Left hindlimb (tissue), 1 donor: Measurements from ENCODE around the gene HADH.

Source experiments
- DNase-seq: peaks from one replicate; pipeline ENCODE4 v3.0.0-alpha.2; 2018

HADH gene

DNA sequence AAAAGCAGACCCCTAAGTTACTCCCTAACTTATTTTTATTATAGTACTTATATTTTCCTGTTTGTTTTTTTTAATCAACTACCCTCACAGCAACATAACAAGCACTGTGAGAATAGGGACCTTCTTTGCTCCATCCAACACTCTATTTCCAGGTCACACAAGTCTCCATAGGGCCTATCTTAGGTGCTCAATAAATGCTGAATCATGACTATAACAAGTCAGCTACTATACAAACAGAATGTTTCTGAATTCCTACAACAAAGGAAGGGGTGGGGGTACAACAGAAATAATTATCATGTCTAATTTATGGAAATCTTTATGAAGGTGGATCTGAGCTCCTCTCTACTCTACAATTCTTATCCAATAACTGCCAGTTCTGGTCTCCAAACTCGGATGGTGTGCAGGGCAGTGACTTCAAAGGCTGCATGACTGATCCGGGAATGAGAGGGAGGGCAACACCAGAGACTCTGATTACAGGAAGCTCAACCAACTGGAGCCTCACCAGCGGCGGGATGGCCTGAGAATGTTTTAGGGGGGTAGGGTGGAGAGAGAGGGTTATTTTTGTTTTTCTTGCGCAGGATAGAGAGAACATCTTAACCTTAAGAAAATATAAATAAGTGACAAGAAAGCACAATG, 71.1 kb downstream of the HADH start:
- no peak for DNase-seq

DNA sequence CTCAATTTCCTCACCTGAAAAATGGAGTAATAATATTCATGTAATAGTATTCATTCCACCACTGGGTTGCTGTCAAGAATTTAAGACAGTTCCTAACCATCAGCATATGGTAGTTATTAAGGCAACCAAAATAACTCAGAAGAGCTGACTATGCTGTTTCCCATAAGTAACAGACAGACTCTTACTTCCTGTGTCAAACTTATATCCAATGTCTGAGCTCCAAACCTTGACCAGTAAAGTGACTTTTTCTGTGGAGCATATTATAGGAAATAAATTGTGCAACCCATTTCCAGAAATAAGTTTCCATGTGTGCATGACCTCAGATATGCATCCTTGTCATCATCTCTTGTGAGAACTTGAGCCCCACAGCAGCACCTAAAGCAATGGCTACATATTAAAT, 78.8 kb downstream of the HADH start:
- no peak for DNase-seq

DNA sequence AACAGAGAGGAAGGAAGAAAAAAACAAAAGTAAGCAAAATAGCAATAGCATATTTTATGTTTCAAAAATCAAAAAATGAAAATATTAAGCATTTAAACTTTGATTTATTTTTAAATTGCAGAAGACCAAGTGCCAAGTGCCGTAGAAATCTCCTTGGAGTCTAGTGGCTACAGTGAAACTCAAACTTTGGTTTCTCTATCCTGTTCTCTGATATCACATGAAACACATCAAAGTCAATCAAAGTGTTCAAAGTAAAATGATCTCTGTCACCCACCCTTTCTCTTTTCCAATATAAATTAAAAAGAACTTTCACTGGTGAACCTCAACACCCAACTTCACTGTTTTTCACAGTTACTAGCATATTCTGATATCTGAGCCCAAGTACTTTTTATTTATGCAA, 81.1 kb downstream of the HADH start:
- no peak for DNase-seq

DNA sequence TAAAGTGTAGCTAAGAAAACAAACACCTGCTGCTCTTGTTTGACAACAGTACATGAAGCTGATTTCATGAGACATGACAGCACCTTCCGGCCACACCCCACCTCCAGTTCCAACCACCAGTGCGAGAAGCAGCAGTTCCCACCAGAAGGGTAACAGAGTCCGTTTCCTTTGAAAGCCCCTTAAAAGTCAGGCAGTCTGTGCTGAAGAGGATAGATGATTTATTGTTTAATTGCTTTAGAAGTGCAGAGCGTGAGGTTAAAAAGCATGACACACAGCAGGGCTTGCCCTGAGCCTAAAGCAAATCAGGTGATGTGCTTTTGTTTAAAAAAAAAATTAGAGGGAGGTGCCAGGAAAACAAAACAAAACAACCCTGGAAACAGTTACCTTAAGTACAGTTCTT, 82.6 kb downstream of the HADH start:
- DNase-seq = no peak

DNA sequence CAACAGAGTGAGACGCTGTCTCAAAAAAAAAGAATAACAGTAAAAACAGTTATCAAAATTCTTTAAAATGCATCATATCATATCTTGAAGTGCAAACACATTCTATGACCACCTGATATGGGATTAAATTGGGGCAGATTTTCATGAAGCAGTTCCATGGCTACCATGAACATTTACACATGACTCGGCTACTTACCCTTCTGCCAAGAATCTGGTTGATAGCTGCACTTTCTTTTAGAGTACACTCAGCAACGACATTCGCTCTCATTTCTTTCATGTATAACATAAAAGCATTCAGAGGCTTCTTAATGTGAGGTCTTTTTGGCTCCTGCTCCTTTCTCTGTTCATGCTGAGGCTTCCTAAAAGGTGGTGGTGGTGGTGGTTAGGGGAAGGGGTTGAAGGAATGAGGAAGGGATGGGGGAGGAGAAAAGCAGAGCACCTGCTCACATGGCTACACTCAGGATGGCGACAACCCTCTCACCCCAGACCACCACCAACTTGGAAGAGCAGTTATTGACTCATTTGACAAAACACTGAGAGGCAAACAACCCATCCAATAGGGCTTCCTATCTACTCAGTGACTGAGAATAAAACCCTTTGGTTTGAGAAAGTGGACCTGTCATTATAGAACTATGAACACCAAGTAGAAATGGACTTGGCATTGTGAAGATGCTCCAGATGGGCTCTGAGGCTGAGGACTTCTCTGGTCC, 88.5 kb downstream of the HADH start:
- DNase-seq = no peak

DNA sequence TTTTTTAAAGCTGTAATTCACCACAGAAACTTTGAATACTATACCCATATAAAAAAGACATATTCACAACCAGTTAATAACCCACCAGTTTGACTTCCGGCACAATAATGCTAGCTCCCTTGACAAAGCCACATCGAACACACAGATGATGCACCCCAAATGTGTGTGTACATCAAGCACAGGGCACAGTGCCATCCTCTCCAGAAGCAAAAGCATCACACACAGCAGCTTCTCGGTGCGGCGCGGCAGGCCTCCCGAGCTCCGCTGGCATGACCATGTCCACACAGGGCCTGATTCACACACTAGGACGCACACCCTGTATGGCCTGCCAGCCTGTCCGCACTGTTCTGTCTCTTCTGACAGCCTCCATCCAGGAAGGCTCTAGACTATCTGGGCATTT, 91.1 kb downstream of the HADH start:
- no peak for DNase-seq

DNA sequence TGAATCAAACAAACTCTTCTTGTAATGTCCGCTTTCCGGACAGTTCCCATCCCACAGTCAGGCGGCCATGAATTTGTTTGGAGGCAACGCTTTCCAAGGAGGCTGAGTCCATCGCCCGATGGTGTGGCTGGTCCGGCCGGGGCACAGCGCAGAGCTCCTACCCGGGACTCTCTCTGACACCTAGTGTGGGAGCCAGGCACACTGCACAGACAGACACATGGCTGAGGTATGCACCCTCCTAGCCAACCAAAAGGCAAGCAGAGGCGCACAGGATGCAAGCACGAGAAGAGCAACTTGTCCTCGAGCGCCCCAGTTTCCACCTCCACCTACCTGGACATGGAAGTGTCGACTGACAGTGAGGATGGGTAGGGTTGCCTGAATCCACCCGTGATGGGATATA, 91.6 kb downstream of the HADH start:
- no peak for DNase-seq
